GM18507 (cell line): ENCODE results near the gene PROM2.
"Not testable (repeated sequence)": the region's sequence is repeated elsewhere in the genome, so short reads cannot be mapped to it uniquely, and the experiment has no call there.

ENCODE experiments used
- DNase-seq: peaks from one replicate; pipeline ENCODE4 v3.0.0; 2011; ENCODE audit warnings: low read depth; ENCODE audit not compliant: insufficient read length; ENCODE audit errors: extremely low spot score
- FAIRE-seq: peaks from 2 replicates; lab custom pipeline; 2011; peaks lifted over from hg19 to GRCh38; lab: Jason Lieb, UNC

Gene PROM2

GRCh38 chr2:95268211-95269035 lies 5.8 kb upstream of the PROM2 start:
- FAIRE-seq = no peak
- DNase-seq = no peak

- FAIRE-seq = no peak
- no peak for DNase-seq
These were observed 5.1 kb upstream of the PROM2 start for GRCh38 chr2:95269036-95269680.

- not testable (repeated sequence) for FAIRE-seq, DNase-seq
These were observed 4.5 kb upstream of the PROM2 start for GRCh38 chr2:95269745-95270144.

GRCh38 chr2:95270541-95271081 lies 3.6 kb upstream of the PROM2 start:
- FAIRE-seq (no peak), DNase-seq (no peak)

- FAIRE-seq (no peak), DNase-seq (no peak)
These were observed 2.8 kb upstream of the PROM2 start for GRCh38 chr2:95271381-95271971.

GRCh38 chr2:95272299-95272751 lies 1.9 kb upstream of the PROM2 start:
- FAIRE-seq (no peak), DNase-seq (no peak)

- FAIRE-seq (no peak), DNase-seq (no peak)
These were observed 1.5 kb upstream of the PROM2 start for GRCh38 chr2:95272781-95273180.

- no peak for FAIRE-seq
- DNase-seq = no peak
These were observed 521 bp upstream of the PROM2 start for GRCh38 chr2:95273566-95274290.

- no peak for DNase-seq
- FAIRE-seq = no peak
These were observed 884 bp downstream of the PROM2 start for GRCh38 chr2:95275151-95275515.

GRCh38 chr2:95275601-95276243 lies 1.5 kb downstream of the PROM2 start:
- DNase-seq (no peak), FAIRE-seq (no peak)

GRCh38 chr2:95276244-95276887 lies 2.1 kb downstream of the PROM2 start:
- DNase-seq (no peak), FAIRE-seq (no peak)

- no peak for DNase-seq
- no peak for FAIRE-seq
These were observed 2.6 kb downstream of the PROM2 start for GRCh38 chr2:95276888-95277245.

GRCh38 chr2:95277246-95277906 lies 3.1 kb downstream of the PROM2 start:
- FAIRE-seq (no peak), DNase-seq (no peak)

- FAIRE-seq (no peak), DNase-seq (no peak)
These were observed 3.8 kb downstream of the PROM2 start for GRCh38 chr2:95278051-95278471.

GRCh38 chr2:95278637-95279225 lies 4.5 kb downstream of the PROM2 start:
- DNase-seq (no peak), FAIRE-seq (no peak)

GRCh38 chr2:95279435-95280035 lies 5.3 kb downstream of the PROM2 start:
- FAIRE-seq = no peak
- DNase-seq = no peak

- DNase-seq (no peak), FAIRE-seq (no peak)
These were observed 6.8 kb downstream of the PROM2 start for GRCh38 chr2:95281071-95281470.

- DNase-seq = no peak
- no peak for FAIRE-seq
These were observed 7.5 kb downstream of the PROM2 start for GRCh38 chr2:95281786-95282185.
